RWPE2 (cell line): ENCODE measurements around the gene ZW10.
"Not testable (repeated sequence)": the region's sequence is repeated elsewhere in the genome, so short reads cannot be mapped to it uniquely, and the experiment has no call there.

ENCODE experiments used
- ATAC-seq: fragments of 200-7000 bp; cut with Tn5 transposase; 3 replicates; pipeline ENCODE4 v1.9.1; 2021; ENCODE audit warnings: low read depth
- DNase-seq: peaks from one replicate; pipeline ENCODE4 v3.0.0-alpha.2; 2020; ENCODE audit warnings: low spot score
- H3K27ac ChIP-seq: fragments of 450-650 bp; 2 replicates; pipeline ENCODE4 v1.5.1; 2017; ENCODE audit warnings: mild to moderate bottlenecking; ENCODE audit not compliant: poor library complexity, severe bottlenecking
- H3K27me3 ChIP-seq: fragments of 250-450 bp; sonication (Bioruptor Pico); 2 replicates; pipeline ENCODE4 v1.5.1; 2021; ENCODE audit warnings: mild to moderate bottlenecking, moderate library complexity; ENCODE audit not compliant: insufficient read depth, poor library complexity, severe bottlenecking
- H3K36me3 ChIP-seq: fragments of 250-450 bp; sonication (Bioruptor Pico); 2 replicates; pipeline ENCODE4 v1.5.1; 2020; ENCODE audit warnings: low read depth, mild to moderate bottlenecking, moderate library complexity
- H3K4me1 ChIP-seq: fragments of 250-450 bp; sonication (Bioruptor Pico); 2 replicates; pipeline ENCODE4 v1.5.1; 2021; ENCODE audit warnings: mild to moderate bottlenecking, moderate library complexity; ENCODE audit not compliant: insufficient read depth, poor library complexity, severe bottlenecking
- H3K4me3 ChIP-seq: fragments of 250-450 bp; sonication (Bioruptor Pico); 2 replicates; pipeline ENCODE4 v1.5.1; 2021; ENCODE audit warnings: mild to moderate bottlenecking, moderate library complexity; ENCODE audit not compliant: severe bottlenecking
- H3K9me3 ChIP-seq: fragments of 250-450 bp; sonication (Bioruptor Pico); 2 replicates; pipeline ENCODE4 v1.5.1; 2021; ENCODE audit warnings: mild to moderate bottlenecking, moderate library complexity; ENCODE audit not compliant: severe bottlenecking
- TF ChIP-seq, protein P1 (sequence below): fragments of 450-650 bp; IDR thresholded peaks from one replicate; pipeline ENCODE4 v1.5.1; 2017; ENCODE audit warnings: mild to moderate bottlenecking, moderate library complexity; ENCODE audit not compliant: poor library complexity, severe bottlenecking

The ZW10 gene

DNA sequence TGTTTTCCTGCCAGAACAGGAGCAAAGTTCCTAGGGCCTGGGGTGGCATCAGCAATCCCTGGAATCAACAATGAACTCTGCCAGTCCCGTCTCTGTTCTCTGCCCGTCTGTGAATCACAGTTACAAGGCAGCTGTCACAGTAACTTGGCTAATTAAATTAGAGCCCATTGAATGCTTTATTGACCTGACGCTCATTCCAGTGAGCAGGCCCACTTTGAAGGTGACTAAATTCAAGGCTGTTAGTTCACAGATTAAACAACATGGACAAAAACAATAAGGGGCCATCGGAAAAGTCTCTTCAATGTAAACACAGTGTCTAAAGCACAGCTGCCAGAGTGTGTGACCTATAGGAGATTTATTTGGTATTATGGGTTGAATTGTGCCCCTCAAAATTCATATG lies 49.7 kb downstream of the ZW10 start:
- no peak for DNase-seq
- Histone ChIP-seq H3K9me3 (no peaks in the 10 kb centered on the region), H3K27ac (no peak overlapping the region), H3K4me3 (no peak overlapping the region), H3K27me3 (no peaks in the 10 kb centered on the region), H3K4me1 (peaks cover 8% of the 10 kb centered on the region), H3K36me3 (no peaks in the 10 kb centered on the region)
- TF ChIP-seq, protein P1, sequence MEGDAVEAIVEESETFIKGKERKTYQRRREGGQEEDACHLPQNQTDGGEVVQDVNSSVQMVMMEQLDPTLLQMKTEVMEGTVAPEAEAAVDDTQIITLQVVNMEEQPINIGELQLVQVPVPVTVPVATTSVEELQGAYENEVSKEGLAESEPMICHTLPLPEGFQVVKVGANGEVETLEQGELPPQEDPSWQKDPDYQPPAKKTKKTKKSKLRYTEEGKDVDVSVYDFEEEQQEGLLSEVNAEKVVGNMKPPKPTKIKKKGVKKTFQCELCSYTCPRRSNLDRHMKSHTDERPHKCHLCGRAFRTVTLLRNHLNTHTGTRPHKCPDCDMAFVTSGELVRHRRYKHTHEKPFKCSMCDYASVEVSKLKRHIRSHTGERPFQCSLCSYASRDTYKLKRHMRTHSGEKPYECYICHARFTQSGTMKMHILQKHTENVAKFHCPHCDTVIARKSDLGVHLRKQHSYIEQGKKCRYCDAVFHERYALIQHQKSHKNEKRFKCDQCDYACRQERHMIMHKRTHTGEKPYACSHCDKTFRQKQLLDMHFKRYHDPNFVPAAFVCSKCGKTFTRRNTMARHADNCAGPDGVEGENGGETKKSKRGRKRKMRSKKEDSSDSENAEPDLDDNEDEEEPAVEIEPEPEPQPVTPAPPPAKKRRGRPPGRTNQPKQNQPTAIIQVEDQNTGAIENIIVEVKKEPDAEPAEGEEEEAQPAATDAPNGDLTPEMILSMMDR, result no peak
- no peak for ATAC-seq

DNA sequence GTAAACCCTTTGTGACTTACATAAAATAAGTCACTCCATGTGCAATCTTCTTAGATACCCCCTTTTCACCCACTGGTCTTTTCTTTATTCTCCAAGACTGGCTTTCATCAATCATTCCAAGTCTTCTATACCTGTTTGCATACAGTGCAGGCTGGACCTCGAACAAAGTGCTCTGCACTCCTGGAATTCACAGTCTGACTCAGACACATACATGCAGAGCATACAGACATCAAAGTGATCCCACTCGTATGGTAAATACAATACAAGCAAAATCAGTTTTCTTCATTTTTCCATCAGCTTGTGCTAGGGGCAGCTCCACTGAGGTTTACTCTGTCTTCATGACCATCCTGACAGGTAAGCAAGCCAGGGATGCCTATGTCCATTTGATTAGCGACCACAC lies 50.6 kb downstream of the ZW10 start:
- no peak overlapping the region for H3K27ac ChIP-seq
- H3K4me1 ChIP-seq, result peaks cover 8% of the 10 kb centered on the region
- no peak for DNase-seq
- no peaks in the 10 kb centered on the region for H3K9me3 ChIP-seq
- H3K27me3 ChIP-seq, result no peaks in the 10 kb centered on the region
- H3K4me3 ChIP-seq, result no peak overlapping the region
- no peak for ATAC-seq
- TF ChIP-seq, protein P1, result no peak
- H3K36me3 ChIP-seq, result no peaks in the 10 kb centered on the region

DNA sequence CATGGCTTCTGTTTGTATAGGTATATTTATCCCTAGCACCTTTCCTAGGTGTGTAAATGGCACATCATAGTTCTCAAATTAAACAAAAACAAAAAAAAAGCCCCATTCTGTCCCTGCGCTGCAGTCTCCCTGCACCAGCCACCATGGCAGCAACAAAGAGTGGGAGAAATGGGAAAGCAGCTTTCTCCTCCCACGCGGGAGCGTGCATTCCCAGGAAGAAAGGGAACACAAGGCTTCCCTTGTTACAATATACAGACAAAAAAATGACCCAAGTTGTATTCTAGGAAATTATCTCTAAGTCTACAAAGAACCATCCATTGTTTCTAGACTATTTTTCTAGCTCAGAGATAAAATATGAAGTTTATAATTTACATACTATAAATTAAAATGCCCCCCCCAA lies 51.3 kb downstream of the ZW10 start:
- ATAC-seq (no peak), DNase-seq (no peak)
- no peaks in the 10 kb centered on the region for H3K9me3 ChIP-seq
- H3K27me3 ChIP-seq, result no peaks in the 10 kb centered on the region
- TF ChIP-seq, protein P1, result no peak
- H3K4me3 ChIP-seq, result no peak overlapping the region
- no peaks in the 10 kb centered on the region for H3K36me3 ChIP-seq
- peaks cover 8% of the 10 kb centered on the region for H3K4me1 ChIP-seq
- no peak overlapping the region for H3K27ac ChIP-seq

DNA sequence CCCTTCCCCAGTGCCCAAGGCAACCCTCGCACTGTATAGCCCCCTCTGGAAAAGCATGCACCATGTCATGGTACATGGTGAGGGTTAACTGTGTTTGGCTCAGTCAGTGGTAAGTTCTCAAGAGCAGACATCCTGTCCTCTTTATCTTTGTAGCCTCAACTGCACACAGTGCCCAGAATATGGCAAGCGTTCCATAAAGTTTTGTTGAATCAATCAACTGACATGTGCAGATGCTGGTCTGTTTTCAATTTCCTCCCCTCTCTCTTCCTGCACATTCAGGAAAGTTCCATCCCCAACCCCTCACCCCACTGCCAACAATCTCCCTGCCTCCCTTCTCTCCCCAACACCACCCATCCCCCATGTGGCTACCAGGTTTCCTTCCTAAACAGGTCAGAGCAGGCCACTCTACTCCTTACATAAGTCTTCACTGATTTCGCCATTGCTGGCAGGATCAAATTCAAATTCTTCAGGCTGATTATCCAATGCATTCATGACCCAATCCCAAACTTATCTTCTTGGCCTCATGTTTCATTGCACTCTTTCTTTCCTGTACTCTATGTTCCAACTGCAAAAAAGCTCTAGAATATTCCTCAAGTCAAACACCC lies 51.9 kb downstream of the ZW10 start:
- no peaks in the 10 kb centered on the region for H3K9me3 ChIP-seq
- TF ChIP-seq, protein P1, result no peak
- DNase-seq (no peak), ATAC-seq (peak; percentile 49; the same call in 1 of the 3 replicates)
- peaks cover 8% of the 10 kb centered on the region for H3K4me1 ChIP-seq
- H3K4me3 ChIP-seq, result no peak overlapping the region
- no peaks in the 10 kb centered on the region for H3K36me3 ChIP-seq
- no peaks in the 10 kb centered on the region for H3K27me3 ChIP-seq
- H3K27ac ChIP-seq, result no peak overlapping the region

DNA sequence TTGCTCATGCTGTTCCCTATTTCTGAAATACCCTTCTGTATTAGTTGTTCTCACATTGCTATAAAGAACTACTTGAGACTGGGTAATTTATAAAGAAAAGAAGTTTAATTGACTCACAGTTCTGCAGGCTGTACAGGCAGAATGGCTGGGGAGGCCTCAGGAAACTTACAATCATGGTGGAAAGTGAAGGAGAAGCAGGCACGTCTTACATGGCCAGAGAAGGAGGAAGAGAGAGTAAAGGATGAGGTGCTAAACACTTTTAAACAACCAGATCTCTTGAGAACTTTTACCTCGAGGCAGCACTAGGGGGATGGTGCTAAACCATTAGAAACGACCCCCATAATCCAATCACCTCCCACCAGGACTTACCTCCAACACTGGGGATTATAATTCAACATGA lies 53.0 kb downstream of the ZW10 start:
- H3K27ac ChIP-seq, H3K36me3 ChIP-seq, H3K4me1 ChIP-seq, H3K27me3 ChIP-seq, ATAC-seq, H3K4me3 ChIP-seq, DNase-seq, H3K9me3 ChIP-seq: not testable (repeated sequence)
